ENCODE results near the gene MAML3. TPM values are rescaled to one million over a fixed set of nuclear protein-coding genes. Genes with fewer than 3 reads are reported as not detected.

MAML3 gene
- total RNA-seq, 4 donors from 2014 or later: 2.4 to 50.5 (median 17.8) TPM

DNA sequence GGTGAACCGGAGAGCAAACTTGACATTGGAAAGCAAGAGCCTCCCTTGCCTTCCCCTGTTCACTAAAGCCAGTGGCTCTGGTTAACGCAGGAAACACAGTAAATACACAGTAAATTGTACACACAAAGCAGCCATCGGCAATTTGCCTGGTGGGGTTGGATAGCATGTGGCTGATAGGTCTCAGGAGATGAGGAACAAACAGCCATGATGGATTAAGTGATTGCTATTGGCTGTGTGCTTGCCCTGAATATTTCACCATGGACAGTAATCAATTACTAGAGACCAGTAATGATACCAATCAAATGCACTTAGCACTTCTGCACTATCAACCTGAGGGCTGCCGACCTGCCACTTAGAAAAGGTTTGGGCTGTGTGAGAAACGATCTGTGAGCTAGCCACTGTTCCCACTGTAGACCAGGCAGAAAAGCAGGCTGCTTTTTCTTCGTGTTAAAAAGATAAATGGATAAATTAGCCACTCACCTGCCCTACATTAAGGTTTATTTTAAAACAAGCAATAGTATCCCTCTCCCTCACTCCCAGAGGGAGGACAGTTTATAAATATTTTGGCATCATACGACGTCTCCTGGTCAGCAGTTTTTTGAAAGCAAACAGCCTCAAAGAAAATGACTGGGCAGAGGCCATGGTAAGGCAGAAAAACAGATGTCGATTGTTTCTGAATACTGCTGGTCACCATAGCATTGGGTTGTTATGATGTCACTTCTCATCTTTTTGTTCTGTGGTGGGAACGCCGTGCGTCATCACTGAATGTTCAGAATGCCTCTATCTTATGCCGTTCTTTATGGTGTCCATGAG lies 167.1 kb downstream of the MAML3 start:
- H3K27ac ChIP-seq: peak overlapping the region; percentile 51 to 58

GRCh38 chr4:139986106-139986505 lies 167.9 kb downstream of the MAML3 start:
- Histone ChIP-seq H3K4me3 (no peak overlapping the region), H3K27me3 (no peaks in the 10 kb centered on the region), H3K27ac (peak overlapping the region; percentile 51 to 58), H3K4me1 (peaks cover 0 to 4% of the 10 kb centered on the region in 2 donors), H3K9me3 (no peaks in the 10 kb centered on the region), H3K36me3 (no peaks in the 10 kb centered on the region)
- intact Hi-C loops (cut with DNase I; ENCODE audit: low total_unique reads): no loop called here
- DNase-seq: no peak
- no peak for TF ChIP-seq POLR2A (IDR thresholded peaks at IDR 0.05)
- no peak for TF ChIP-seq CTCF (IDR thresholded peaks at IDR 0.05)

More for the DNA sequence above, 167.1 kb downstream of the MAML3 start:
- DNase-seq: no peak
- intact Hi-C loops (cut with DNase I; ENCODE audit: low total_unique reads): no loop called here
- Histone ChIP-seq H3K9me3 (no peaks in the 10 kb centered on the region), H3K4me3 (no peak overlapping the region), H3K4me1 (peaks cover 0 to 4% of the 10 kb centered on the region in 2 donors), H3K27me3 (no peaks in the 10 kb centered on the region), H3K36me3 (no peaks in the 10 kb centered on the region)
- TF ChIP-seq POLR2A (IDR thresholded peaks at IDR 0.05): no peak
- no peak for TF ChIP-seq CTCF (IDR thresholded peaks at IDR 0.05)

- H3K4me3 ChIP-seq: no peak overlapping the region
- intact Hi-C loops (cut with DNase I; ENCODE audit: low total_unique reads): no loop called here
- peaks cover 0 to 4% of the 10 kb centered on the region in 2 donors for H3K4me1 ChIP-seq
- TF ChIP-seq POLR2A (IDR thresholded peaks at IDR 0.05) (no peak), CTCF (IDR thresholded peaks at IDR 0.05) (no peak)
- H3K9me3 ChIP-seq: no peaks in the 10 kb centered on the region
- peak overlapping the region; percentile 51 to 58 for H3K27ac ChIP-seq
- H3K36me3 ChIP-seq: no peaks in the 10 kb centered on the region
- no peak for DNase-seq
- no peaks in the 10 kb centered on the region for H3K27me3 ChIP-seq
Observed at GRCh38 chr4:139985401-139985800, 168.6 kb downstream of the MAML3 start.

DNA sequence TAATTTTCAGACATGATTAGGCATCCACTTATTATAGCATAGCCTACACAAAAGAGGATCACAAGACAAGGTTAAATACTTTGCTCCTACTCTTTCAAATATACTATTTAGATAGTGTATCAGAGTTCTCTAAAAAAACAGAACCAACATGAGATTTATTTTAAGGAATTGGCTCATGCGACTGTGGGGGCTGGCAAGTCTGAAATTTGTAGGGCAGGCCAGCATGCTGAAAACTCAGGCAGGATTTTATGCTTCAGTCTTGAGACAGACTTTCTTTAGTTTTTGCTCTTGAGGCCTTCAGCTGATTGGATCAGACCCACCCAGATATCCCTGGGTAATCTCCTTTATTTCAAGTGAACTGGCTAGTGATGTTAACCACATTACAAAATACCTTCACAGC lies 169.5 kb downstream of the MAML3 start:
- Histone ChIP-seq H3K4me3 (no peak overlapping the region), H3K36me3 (no peaks in the 10 kb centered on the region), H3K9me3 (no peaks in the 10 kb centered on the region), H3K27ac (peak overlapping the region; percentile 34 to 51), H3K27me3 (no peaks in the 10 kb centered on the region), H3K4me1 (peaks cover 0 to 4% of the 10 kb centered on the region in 2 donors)
- intact Hi-C loops (cut with DNase I; ENCODE audit: low total_unique reads): no loop called here
- no peak for DNase-seq
- TF ChIP-seq POLR2A (IDR thresholded peaks at IDR 0.05) (no peak), CTCF (IDR thresholded peaks at IDR 0.05) (no peak)

- Histone ChIP-seq H3K27ac (peak overlapping the region in 1 of 2 donors; percentile 81), H3K36me3 (no peaks in the 10 kb centered on the region), H3K4me3 (no peak overlapping the region), H3K4me1 (peaks cover 0 to 15% of the 10 kb centered on the region in 2 donors), H3K9me3 (no peaks in the 10 kb centered on the region), H3K27me3 (no peaks in the 10 kb centered on the region)
- intact Hi-C loops (cut with DNase I; ENCODE audit: low total_unique reads): no loop called here
- no peak for DNase-seq
- TF ChIP-seq CTCF (IDR thresholded peaks at IDR 0.05): no peak
- no peak for TF ChIP-seq POLR2A (IDR thresholded peaks at IDR 0.05)
Observed at GRCh38 chr4:139978692-139979091, 175.3 kb downstream of the MAML3 start.

Measured in uterus (tissue), 4 donors.